Fibroblast of mammary gland (primary cell): ENCODE results near the gene ARPC4.

Experiments
- DNase-seq: peaks from one replicate; pipeline ENCODE4 v3.0.0-alpha.2; 2010; ENCODE audit warnings: low read depth
- H3K4me3 ChIP-seq: 2 replicates; pipeline ENCODE4 v1.5.1; 2011; ENCODE audit warnings: low read depth, mild to moderate bottlenecking, low read length, moderate library complexity; ENCODE audit not compliant: control insufficient read depth
- TF ChIP-seq, protein P1 (sequence below): conservative IDR thresholded peaks from 2 replicates; pipeline ENCODE4 v1.5.1; 2011; ENCODE audit warnings: low read depth, low read length, inconsistent platforms; ENCODE audit not compliant: control insufficient read depth, insufficient read depth

ARPC4 gene

DNA sequence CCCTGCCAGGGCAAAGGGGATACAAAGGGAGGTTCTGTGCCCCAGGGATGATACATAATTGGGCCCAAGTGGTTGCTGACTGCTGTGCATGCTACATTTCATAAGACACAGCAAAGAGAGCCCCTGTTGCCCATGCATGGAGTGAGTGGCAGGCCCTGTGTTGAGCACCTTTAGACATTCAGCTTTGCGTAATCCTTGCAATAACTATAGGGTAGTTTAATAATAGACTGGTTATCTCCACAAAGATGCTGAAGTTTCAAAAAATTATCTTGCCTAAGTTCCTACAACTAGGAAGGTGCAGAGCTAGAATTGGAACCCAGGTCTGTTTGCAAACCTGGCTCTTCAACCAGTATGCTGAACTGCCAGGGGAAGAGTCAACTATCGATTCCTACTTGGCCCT is 44.9 kb upstream of the ARPC4 start:
- no peak for DNase-seq
- TF ChIP-seq, protein P1, sequence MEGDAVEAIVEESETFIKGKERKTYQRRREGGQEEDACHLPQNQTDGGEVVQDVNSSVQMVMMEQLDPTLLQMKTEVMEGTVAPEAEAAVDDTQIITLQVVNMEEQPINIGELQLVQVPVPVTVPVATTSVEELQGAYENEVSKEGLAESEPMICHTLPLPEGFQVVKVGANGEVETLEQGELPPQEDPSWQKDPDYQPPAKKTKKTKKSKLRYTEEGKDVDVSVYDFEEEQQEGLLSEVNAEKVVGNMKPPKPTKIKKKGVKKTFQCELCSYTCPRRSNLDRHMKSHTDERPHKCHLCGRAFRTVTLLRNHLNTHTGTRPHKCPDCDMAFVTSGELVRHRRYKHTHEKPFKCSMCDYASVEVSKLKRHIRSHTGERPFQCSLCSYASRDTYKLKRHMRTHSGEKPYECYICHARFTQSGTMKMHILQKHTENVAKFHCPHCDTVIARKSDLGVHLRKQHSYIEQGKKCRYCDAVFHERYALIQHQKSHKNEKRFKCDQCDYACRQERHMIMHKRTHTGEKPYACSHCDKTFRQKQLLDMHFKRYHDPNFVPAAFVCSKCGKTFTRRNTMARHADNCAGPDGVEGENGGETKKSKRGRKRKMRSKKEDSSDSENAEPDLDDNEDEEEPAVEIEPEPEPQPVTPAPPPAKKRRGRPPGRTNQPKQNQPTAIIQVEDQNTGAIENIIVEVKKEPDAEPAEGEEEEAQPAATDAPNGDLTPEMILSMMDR = no peak
- H3K4me3 ChIP-seq = no peak overlapping the region

DNA sequence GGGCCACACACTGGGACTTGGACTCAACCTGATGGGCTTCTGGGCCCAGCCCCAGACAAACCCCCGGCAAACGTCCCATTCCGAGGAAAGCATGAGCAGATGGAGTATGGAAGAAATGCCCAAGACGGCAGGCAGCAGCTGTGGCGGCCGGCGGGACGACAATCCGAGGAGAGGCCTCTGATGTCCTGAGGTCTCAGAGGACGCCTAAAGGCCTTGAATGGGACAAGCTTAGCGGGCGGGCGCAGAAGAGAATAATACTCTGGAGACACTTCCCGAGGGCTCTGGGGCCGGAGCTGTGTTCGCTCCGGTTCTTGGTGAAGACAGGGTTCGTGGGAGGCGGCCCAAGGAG is 43.6 kb upstream of the ARPC4 start:
- no peak for DNase-seq
- TF ChIP-seq, protein P1 = no peak

DNA sequence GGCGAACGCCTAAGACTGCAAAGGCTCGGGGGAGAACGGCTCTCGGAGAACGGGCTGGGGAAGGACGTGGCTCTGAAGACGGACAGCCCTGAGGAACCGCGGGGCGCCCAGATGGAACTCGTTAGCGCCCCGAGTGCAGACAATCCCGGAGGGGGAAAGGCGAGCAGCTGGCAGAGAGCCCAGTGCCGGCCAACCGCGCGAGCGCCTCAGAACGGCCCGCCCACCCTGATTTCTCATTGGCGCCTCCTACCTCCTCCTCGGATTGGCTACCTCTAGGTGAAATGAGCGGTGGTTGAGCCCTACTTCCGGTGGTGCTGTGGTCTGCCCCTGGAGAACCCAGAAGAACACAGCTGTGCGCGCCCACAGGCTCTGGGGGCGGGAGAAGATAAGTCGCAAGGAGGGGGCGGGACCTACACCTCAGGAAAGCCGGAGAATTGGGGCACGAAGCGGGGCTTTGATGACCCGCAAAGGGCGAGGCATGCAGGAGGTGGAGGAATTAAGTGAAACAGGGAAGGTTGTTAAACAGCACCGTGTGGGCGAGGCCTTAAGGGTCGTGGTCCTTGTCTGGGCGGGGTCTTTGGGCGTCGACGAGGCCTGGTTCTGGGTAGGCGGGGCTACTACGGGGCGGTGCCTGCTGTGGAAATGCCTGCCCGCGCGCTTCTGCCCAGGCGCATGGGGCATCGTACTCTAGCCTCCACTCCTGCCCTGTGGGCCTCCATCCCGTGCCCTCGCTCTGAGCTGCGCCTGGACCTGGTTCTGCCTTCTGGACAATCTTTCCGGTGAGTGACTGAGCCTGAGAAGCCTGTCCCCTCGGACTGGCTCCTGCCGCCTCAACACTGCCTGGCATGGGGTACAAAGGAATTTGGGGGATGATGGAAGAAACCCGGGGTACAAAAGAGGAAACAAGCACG is 43.0 kb upstream of the ARPC4 start, which contains the start of gene OGG1:
TSS of gene OGG1 (plus strand) at position 308 of the 911 bp plus-strand sequence. CDS start at position 643, 335 bp downstream.
- DNase-seq = peak; percentile 99
- H3K4me3 ChIP-seq = peak within 1 kb of the TSS; percentile 90
- TF ChIP-seq, protein P1 = no peak

More for the DNA sequence above, 43.6 kb upstream of the ARPC4 start:
- H3K4me3 ChIP-seq = peak overlapping the region; percentile 90

DNA sequence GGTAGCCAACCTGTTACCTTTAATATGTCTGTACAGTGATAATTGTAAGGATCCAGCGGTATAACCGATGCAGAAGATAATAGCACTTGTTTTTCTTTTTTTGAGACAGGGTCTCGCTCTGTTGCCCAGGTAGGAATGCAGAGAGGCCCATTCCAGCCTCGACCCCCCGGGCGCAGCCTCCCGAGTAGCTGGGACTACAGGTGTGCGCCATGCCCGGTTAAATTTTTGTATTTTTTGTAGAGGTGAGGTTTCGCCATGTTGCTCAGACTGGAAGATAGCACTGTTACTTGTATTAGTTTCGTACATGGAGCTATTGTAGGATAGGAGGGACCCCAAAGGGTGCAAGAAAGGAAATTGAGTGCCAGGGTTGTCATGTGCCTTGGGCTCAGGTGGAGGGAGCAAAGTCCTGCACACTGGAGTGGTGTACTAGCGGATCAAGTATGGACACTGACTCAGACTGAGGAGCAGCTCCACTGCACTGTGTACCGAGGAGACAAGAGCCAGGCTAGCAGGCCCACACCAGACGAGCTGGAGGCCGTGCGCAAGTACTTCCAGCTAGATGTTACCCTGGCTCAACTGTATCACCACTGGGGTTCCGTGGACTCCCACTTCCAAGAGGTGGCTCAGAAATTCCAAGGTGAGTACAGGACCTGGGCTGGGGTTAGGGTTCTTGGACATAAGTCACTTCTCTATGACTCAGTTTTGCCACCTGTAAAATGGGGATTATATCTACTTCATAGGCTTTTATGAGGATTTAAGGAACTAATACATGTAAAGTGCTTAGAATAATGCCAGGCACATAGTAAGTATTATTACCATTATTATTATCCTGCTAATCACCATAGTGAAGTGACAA is 42.1 kb upstream of the ARPC4 start:
- DNase-seq = peak; percentile 54
- H3K4me3 ChIP-seq = peak overlapping the region; percentile 90
- TF ChIP-seq, protein P1 = no peak

DNA sequence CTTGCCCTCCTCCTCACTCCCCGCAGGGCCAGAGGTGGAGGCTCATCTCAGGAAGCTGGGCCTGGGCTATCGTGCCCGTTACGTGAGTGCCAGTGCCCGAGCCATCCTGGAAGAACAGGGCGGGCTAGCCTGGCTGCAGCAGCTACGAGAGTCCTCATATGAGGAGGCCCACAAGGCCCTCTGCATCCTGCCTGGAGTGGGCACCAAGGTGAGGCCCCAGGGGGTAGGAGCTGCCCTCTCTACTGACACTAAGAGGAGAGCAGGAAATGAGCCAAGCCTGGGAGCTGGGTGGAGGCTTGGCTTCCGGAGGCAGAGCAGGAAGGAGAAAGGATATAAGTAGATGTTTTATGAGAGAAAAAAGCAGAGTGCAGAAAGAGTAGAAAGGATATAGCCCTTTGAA is 38.2 kb upstream of the ARPC4 start:
- no peak overlapping the region for H3K4me3 ChIP-seq
- TF ChIP-seq, protein P1 = no peak
- DNase-seq = no peak

DNA sequence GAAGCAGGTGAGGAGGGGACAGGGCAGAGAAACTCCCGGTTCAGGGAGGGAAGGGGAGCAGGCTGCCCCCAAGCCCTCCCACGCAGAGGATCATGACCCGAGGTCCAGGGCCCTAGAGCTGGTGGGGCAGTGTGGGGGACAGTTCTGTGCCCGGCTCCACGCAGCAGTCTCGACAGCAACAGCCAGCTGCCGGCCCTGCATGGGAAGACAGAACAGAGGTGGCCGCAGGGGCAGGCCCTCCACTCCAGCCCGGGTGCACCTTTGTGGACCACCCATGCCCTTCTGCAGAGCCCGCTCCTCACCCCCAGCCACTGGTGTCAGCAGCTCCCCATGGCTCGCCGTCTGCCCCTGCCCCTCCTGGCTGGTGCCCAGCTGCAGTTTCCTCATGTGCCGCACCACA is 35.5 kb upstream of the ARPC4 start:
- H3K4me3 ChIP-seq = no peak overlapping the region
- TF ChIP-seq, protein P1 = no peak
- no peak for DNase-seq
